WERI-Rb-1 (cell line): ENCODE measurements around the gene COL19A1.

Experiments
- DNase-seq: peaks from one replicate; pipeline ENCODE4 v3.0.0-alpha.2; 2020
- H3K27ac ChIP-seq: fragments of 250-450 bp; sonication (Bioruptor Pico); 2 replicates; pipeline ENCODE4 v1.5.1; 2020; ENCODE audit warnings: mild to moderate bottlenecking, moderate library complexity
- H3K27me3 ChIP-seq: fragments of 250-450 bp; sonication (Bioruptor Pico); 2 replicates; pipeline ENCODE4 v1.5.1; 2021; ENCODE audit warnings: mild to moderate bottlenecking, low read depth, moderate library complexity; ENCODE audit not compliant: insufficient read depth, severe bottlenecking
- H3K36me3 ChIP-seq: fragments of 250-450 bp; sonication (Bioruptor Pico); 2 replicates; pipeline ENCODE4 v1.5.1; 2020; ENCODE audit warnings: mild to moderate bottlenecking, moderate library complexity
- H3K4me3 ChIP-seq: 2 replicates; pipeline ENCODE4 v1.5.1; 2011; ENCODE audit warnings: low read depth, mild to moderate bottlenecking, control low read depth, low read length
- H3K9me3 ChIP-seq: fragments of 250-450 bp; sonication (Bioruptor Pico); 2 replicates; pipeline ENCODE4 v1.5.1; 2021; ENCODE audit warnings: mild to moderate bottlenecking, moderate library complexity; ENCODE audit not compliant: severe bottlenecking
- TF ChIP-seq, protein P1 (sequence below): IDR thresholded peaks from 2 replicates; pipeline ENCODE4 v1.5.1; 2011; ENCODE audit warnings: low read depth, mild to moderate bottlenecking, control low read depth, inconsistent platforms, low read length

The COL19A1 gene

DNA sequence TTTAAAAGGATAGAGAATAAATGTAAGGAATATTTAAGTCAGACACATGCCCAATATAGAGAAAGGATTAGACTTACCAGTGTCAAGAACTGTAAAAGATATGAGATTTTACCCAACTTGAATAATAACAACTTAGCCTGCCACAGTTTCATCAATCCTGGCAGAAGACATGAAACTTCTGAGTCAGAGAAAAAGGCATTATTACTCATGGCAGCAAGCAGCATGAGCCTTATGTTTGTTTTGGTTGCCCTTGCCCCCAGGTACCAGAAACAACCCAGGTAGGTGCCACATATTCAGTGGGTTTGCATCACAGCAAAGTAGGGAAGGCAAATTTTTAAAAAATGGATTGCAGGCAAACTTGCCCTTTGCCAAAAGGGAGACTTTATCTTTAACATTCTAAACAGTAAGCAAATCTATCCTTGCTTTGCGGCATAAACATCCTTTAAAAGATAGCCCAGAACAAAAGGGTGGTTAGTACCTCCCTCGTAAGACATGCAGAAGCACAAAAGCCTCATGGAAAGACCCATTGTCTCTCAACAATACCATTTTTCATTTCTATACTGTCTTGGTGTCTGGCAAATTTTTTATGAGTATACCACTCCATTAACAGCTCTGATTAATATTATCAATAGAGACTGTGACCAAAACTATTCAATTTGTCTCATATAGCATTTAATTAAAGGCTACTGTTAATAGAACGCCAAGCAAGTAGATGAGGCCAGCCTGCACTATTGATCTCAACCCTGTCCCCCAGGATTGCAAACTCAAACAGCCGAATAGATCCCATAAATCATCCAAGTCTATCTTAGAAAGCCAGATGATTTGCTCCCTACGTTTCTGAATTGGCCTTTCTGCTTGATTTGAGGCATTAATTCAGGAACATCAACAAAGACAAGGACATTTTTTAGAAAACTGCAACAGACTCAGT is 185.1 kb downstream of the COL19A1 start:
- H3K36me3 ChIP-seq, result no peaks in the 10 kb centered on the region
- no peak overlapping the region for H3K4me3 ChIP-seq
- H3K27ac ChIP-seq, result no peak overlapping the region
- TF ChIP-seq, protein P1, sequence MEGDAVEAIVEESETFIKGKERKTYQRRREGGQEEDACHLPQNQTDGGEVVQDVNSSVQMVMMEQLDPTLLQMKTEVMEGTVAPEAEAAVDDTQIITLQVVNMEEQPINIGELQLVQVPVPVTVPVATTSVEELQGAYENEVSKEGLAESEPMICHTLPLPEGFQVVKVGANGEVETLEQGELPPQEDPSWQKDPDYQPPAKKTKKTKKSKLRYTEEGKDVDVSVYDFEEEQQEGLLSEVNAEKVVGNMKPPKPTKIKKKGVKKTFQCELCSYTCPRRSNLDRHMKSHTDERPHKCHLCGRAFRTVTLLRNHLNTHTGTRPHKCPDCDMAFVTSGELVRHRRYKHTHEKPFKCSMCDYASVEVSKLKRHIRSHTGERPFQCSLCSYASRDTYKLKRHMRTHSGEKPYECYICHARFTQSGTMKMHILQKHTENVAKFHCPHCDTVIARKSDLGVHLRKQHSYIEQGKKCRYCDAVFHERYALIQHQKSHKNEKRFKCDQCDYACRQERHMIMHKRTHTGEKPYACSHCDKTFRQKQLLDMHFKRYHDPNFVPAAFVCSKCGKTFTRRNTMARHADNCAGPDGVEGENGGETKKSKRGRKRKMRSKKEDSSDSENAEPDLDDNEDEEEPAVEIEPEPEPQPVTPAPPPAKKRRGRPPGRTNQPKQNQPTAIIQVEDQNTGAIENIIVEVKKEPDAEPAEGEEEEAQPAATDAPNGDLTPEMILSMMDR, result no peak
- no peaks in the 10 kb centered on the region for H3K9me3 ChIP-seq
- no peaks in the 10 kb centered on the region for H3K27me3 ChIP-seq
- DNase-seq, result no peak

DNA sequence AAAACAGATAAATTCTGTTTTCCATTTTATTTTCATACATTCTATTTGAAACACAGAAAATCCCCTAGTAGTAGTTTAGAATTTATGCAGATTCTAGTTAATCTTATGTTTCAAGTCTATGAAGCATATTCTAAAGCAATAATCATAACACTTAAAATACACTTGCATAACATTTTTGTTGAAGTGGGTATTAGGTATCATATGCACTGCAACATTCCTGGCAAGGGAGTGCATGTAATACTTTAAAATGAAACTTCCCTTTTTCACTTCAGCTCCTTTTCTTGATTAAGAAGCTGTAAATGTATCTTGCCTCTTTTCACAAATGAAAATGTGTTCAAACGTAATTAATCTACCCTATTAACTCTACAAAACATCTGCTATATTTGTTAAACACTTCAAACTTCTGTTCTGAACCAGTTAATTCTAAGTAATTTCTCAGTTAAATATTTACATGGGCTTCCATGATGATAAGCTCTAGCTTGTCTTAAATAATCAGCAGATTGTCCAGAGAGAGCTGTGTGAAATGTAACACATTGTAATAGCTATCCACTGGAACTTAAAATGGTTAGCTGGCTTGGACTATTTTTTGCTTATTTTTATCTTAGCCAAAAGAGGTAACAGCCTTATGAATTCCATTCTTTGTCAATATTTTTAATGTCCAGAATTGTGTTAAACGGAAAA is 192.8 kb downstream of the COL19A1 start:
- TF ChIP-seq, protein P1, result no peak
- Histone ChIP-seq H3K27ac (no peak overlapping the region), H3K9me3 (no peaks in the 10 kb centered on the region), H3K4me3 (no peak overlapping the region), H3K27me3 (no peaks in the 10 kb centered on the region), H3K36me3 (no peaks in the 10 kb centered on the region)
- DNase-seq, result no peak

DNA sequence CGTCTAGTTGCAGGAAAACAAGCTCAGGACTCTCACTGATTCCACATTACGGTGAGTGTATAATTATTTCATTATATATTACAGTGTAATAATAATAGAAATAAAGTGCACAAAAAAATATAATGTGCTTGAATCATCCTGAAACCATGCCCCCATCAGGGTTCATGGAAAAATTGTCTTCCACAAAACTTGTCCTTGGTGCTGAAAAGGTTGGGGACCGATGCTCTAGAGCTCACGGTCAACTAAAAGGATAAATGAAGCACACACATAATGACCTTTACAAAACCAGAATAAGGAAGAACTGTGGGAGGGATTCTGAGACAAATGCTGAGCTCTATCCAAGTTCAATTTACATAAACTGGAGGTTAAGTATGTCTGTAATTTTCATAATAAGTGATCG is 194.3 kb downstream of the COL19A1 start:
- H3K4me3 ChIP-seq, result no peak overlapping the region
- no peaks in the 10 kb centered on the region for H3K9me3 ChIP-seq
- no peak overlapping the region for H3K27ac ChIP-seq
- H3K27me3 ChIP-seq, result no peaks in the 10 kb centered on the region
- DNase-seq, result no peak
- H3K36me3 ChIP-seq, result no peaks in the 10 kb centered on the region
- TF ChIP-seq, protein P1, result no peak

DNA sequence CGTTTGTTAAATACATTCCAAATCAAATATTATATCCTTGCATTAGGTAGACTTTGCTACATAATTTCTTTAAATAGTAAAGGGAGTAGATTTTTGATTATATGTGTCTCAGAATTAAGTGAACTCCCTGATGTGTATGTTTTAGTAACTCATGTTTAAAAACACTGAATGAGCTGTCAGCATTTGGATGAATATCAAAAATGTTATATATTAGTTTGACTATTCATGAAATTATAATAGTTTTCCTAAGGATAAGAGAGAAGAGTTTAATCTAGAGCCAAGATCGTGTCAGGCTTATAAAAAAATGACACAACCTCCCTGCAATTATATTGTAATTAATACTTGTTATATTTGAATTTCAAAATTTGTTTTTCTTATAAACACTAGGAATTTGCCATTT is 195.2 kb downstream of the COL19A1 start:
- TF ChIP-seq, protein P1, result no peak
- no peaks in the 10 kb centered on the region for H3K36me3 ChIP-seq

DNA sequence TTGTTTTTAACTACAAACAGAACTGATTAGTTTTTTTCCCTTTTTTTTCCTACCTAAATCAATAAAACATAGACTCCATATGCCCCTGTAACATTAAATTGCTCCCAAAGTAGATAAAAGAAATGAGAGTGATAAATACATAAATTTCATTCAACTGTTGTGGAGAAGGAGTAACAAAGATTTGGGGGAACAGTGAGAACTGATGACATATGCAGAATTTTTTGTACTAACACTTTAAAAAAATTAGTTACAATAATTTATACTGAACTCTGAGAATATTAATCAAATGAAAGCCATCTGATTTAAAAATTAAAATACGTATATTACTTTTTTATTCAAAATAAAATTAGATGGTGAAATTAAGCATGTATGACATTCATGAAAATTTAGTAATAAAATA is 195.7 kb downstream of the COL19A1 start:
- TF ChIP-seq, protein P1, result no peak
- no peaks in the 10 kb centered on the region for H3K27me3 ChIP-seq
- no peak overlapping the region for H3K4me3 ChIP-seq
- H3K9me3 ChIP-seq, result no peaks in the 10 kb centered on the region
- H3K36me3 ChIP-seq, result no peaks in the 10 kb centered on the region
- no peak overlapping the region for H3K27ac ChIP-seq
- no peak for DNase-seq

More for the DNA sequence above, 195.2 kb downstream of the COL19A1 start:
- DNase-seq, result no peak
- Histone ChIP-seq H3K4me3 (no peak overlapping the region), H3K27me3 (no peaks in the 10 kb centered on the region), H3K9me3 (no peaks in the 10 kb centered on the region), H3K27ac (no peak overlapping the region)
